Measurements from ENCODE around the gene IQCE.
A peak's percentile ranks its signal among the peaks of the same experiment; 100 is the strongest.

IQCE gene

GRCh38 chr7:2635810-2636701 is 77.3 kb downstream of the IQCE start:
- peaks cover 23% of the 10 kb centered on the region for H3K4me1 Mint-ChIP-seq (ENCODE audit: low read depth)
- H3K27me3 Mint-ChIP-seq = no peaks in the 10 kb centered on the region
- H3K9me3 Mint-ChIP-seq = no peaks in the 10 kb centered on the region
- no peak overlapping the region for H3K27ac Mint-ChIP-seq
- no peak for DNase-seq
- H3K36me3 Mint-ChIP-seq (ENCODE audit: low read depth) = peaks cover 3% of the 10 kb centered on the region
- no peak overlapping the region for H3K4me3 Mint-ChIP-seq

- no peak overlapping the region for H3K27ac Mint-ChIP-seq
These were observed 78.3 kb downstream of the IQCE start for GRCh38 chr7:2637066-2637471.

DNA sequence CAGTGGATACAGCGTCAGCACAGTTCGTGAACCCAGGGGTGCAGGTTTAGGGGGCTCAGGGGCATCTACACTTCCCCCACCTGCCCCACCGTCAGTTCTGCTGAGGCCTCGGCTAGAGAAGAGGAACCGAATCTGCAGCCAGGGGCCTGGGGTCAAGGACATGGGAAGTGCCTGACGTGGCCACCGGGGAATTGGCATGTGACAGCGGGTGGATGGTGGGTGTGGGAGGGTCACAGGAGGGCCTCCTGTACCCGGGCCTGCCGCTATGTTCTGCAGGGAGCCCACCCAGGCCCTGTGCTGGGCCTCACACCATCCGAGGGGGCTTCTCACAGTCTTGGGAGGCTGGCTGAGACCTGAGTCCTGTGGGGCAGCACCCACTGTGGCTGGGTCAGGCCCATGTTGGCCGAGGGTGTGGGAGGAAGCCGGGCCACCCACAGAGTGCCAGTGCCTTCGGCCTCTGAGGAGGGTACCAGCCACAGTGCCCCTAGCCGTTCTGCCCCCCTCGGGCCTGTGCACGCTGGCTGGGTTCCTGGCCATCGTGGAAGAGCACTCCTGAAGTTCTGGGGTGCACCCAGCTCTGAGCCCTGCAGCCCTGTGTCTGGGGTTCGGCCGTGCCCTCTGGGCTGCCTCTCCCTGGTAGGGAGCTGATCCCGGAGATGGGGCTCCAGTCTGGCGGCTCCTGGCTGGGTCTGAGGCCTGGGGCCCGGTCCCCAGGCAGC is 78.9 kb downstream of the IQCE start:
- H3K4me1 Mint-ChIP-seq (ENCODE audit: low read depth) = peaks cover 17% of the 10 kb centered on the region
- H3K9me3 Mint-ChIP-seq = no peaks in the 10 kb centered on the region
- H3K27me3 Mint-ChIP-seq = no peaks in the 10 kb centered on the region
- H3K36me3 Mint-ChIP-seq (ENCODE audit: low read depth) = no peaks in the 10 kb centered on the region
- H3K4me3 Mint-ChIP-seq = no peak overlapping the region
- H3K27ac Mint-ChIP-seq = no peak overlapping the region
- DNase-seq = no peak

More at GRCh38 chr7:2637066-2637471, 78.3 kb downstream of the IQCE start:
- no peak overlapping the region for H3K4me3 Mint-ChIP-seq
- no peak for DNase-seq
- H3K4me1 Mint-ChIP-seq (ENCODE audit: low read depth) = peaks cover 19% of the 10 kb centered on the region
- H3K36me3 Mint-ChIP-seq (ENCODE audit: low read depth) = peaks cover 3% of the 10 kb centered on the region
- no peaks in the 10 kb centered on the region for H3K9me3 Mint-ChIP-seq
- no peaks in the 10 kb centered on the region for H3K27me3 Mint-ChIP-seq

DNA sequence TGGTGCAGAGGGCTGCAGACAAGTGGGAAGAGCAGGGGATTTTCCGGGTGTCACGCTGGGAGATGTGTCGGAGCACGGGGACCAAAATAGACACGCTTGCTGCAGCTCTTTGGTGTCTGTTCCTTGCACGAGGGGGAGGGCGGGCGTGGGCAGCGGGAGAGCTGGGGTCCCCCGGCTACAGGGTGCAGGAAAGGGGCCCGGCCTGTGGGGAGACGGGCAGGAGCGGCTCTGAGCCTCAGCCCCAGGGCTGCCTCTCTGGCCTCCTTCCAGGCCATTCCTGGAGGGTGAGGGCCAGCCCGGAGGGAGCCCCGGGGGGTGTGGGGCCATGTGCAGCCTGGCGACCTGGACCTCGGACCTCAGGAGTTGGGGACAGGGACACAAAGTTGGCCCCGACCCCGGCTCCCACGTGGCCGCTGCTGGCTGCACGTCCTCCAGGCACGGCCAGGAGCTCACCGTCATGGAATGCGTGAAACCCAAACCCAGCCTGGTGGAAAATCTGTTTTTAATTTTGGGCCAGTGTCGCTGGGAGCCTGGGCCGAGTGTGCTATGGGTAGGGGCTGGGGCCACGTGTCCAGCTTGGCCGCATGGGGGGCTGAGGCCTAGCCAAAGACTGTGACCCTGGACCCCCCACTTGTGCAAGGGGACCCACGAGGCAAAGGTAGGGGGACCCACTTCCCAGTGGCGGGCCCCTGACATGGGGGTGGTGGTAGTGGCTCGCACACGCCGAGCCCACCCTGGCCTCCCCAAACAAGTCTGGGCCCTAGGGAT is 79.6 kb downstream of the IQCE start:
- Mint-ChIP-seq H3K27ac (no peak overlapping the region), H3K4me1 (ENCODE audit: low read depth) (peaks cover 13% of the 10 kb centered on the region), H3K36me3 (ENCODE audit: low read depth) (no peaks in the 10 kb centered on the region), H3K9me3 (no peaks in the 10 kb centered on the region), H3K27me3 (no peaks in the 10 kb centered on the region), H3K4me3 (no peak overlapping the region)
- DNase-seq = no peak

- no peaks in the 10 kb centered on the region for H3K9me3 Mint-ChIP-seq
- H3K4me3 Mint-ChIP-seq = no peak overlapping the region
- peaks cover 5% of the 10 kb centered on the region for H3K4me1 Mint-ChIP-seq (ENCODE audit: low read depth)
- DNase-seq = no peak
- no peaks in the 10 kb centered on the region for H3K27me3 Mint-ChIP-seq
- no peaks in the 10 kb centered on the region for H3K36me3 Mint-ChIP-seq (ENCODE audit: low read depth)
- no peak overlapping the region for H3K27ac Mint-ChIP-seq
These were observed 80.5 kb downstream of the IQCE start for GRCh38 chr7:2639181-2639681.

- Mint-ChIP-seq H3K4me1 (ENCODE audit: low read depth) (peaks cover 10% of the 10 kb centered on the region), H3K36me3 (ENCODE audit: low read depth) (no peaks in the 10 kb centered on the region), H3K4me3 (no peak overlapping the region), H3K9me3 (no peaks in the 10 kb centered on the region), H3K27me3 (no peaks in the 10 kb centered on the region), H3K27ac (no peak overlapping the region)
- no peak for DNase-seq
These were observed 81.1 kb downstream of the IQCE start for GRCh38 chr7:2639695-2640481.

DNA sequence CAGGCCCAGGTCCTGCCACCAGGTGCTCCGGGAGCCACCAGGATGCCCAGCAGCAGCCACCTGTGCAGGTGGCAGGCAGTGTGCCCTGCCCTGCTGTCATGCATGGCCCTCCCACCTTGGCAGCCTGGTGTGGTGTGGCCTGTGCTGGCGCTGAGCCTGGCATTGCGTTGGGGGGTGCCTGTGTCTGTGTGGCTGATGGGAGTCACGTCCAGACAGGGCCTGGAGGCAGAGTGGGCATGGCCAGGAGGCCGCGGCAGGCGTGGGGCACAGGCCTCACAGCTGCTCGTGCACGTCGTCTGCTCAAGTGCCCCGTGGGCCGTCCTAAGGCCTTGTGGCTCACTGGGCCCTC is 81.7 kb downstream of the IQCE start:
- Mint-ChIP-seq H3K9me3 (no peaks in the 10 kb centered on the region), H3K4me1 (ENCODE audit: low read depth) (peaks cover 13% of the 10 kb centered on the region), H3K36me3 (ENCODE audit: low read depth) (no peaks in the 10 kb centered on the region), H3K27me3 (no peaks in the 10 kb centered on the region), H3K27ac (no peak overlapping the region), H3K4me3 (no peak overlapping the region)
- DNase-seq = no peak

DNA sequence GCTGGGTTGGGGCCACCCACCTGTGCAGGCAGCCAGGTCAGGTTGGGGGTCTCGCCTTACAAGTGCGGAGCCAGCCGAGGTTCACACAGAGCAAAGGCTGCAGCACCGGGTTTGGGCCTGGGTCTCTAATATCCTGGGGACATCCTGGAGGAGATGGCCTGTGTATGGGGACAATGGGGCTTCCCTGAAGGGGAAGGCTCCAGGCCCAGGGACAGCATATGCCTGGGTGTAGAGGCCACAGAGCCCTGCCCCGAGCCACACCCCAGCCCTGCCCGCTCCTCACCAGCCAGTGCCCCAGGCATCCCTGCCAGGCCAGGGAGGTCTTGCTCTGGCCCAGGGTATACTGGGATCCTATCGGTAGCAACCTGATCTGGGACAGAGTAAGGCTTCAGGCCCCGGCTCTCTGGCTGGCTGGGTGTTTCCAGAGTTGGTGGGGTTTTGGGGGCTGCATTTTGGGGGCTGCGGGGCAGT is 82.1 kb downstream of the IQCE start:
- Mint-ChIP-seq H3K4me1 (ENCODE audit: low read depth) (peaks cover 16% of the 10 kb centered on the region), H3K36me3 (ENCODE audit: low read depth) (no peaks in the 10 kb centered on the region), H3K27ac (no peak overlapping the region), H3K4me3 (no peak overlapping the region), H3K9me3 (no peaks in the 10 kb centered on the region), H3K27me3 (no peaks in the 10 kb centered on the region)
- DNase-seq = no peak

GRCh38 chr7:2641406-2642393 is 82.9 kb downstream of the IQCE start:
- Mint-ChIP-seq H3K9me3 (no peaks in the 10 kb centered on the region), H3K36me3 (ENCODE audit: low read depth) (no peaks in the 10 kb centered on the region), H3K4me1 (ENCODE audit: low read depth) (peaks cover 16% of the 10 kb centered on the region), H3K27ac (no peak overlapping the region), H3K4me3 (no peak overlapping the region), H3K27me3 (no peaks in the 10 kb centered on the region)
- no peak for DNase-seq

DNA sequence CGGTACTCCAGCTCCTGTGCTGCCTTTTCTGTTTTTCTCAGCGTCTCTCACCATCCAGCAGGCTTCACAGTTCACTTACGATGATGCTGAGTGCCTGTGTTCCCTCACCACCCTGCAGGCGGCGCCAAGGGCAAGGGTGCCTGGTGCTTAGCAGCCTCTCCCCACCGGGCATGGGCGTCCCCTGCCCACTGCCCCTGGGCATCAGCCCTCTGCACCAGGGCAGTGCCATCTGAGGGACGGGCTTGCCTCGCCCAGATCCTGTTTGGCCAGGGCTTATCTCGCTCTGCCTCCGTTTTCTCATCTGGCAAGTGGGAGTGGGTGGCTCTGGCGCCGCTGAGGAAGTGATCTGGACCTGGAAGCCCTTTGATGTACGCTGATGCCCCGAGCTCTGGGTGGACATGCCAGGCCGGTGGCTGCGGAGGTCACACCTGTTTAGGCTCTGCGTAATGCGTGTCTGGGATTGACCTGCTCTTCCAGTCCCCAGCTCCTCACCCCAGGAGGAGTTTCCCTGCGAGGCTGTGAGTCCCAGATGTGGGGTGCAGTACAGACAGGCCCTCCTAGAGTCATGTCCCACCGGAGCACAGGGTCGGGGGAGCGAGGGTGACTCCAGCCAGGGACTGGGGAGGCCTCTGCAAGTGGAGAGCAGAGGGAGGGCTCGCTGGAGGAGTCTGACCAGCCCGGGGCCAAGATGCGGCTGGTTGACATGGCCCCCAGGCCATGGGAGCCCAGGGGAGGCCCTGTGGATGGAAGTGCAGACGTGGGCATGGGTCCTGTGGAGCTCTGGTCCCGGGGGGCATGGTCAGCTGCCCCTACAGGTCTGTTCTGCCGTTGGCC is 84.8 kb downstream of the IQCE start:
- Mint-ChIP-seq H3K4me3 (no peak overlapping the region), H3K9me3 (no peaks in the 10 kb centered on the region), H3K36me3 (ENCODE audit: low read depth) (no peaks in the 10 kb centered on the region), H3K27me3 (no peaks in the 10 kb centered on the region), H3K4me1 (ENCODE audit: low read depth) (peaks cover 16% of the 10 kb centered on the region), H3K27ac (no peak overlapping the region)
- DNase-seq = no peak

GRCh38 chr7:2644220-2644561 is 85.4 kb downstream of the IQCE start:
- Mint-ChIP-seq H3K4me1 (ENCODE audit: low read depth) (peaks cover 16% of the 10 kb centered on the region), H3K4me3 (no peak overlapping the region), H3K9me3 (no peaks in the 10 kb centered on the region), H3K27ac (no peak overlapping the region), H3K27me3 (no peaks in the 10 kb centered on the region), H3K36me3 (ENCODE audit: low read depth) (no peaks in the 10 kb centered on the region)
- DNase-seq = no peak

DNA sequence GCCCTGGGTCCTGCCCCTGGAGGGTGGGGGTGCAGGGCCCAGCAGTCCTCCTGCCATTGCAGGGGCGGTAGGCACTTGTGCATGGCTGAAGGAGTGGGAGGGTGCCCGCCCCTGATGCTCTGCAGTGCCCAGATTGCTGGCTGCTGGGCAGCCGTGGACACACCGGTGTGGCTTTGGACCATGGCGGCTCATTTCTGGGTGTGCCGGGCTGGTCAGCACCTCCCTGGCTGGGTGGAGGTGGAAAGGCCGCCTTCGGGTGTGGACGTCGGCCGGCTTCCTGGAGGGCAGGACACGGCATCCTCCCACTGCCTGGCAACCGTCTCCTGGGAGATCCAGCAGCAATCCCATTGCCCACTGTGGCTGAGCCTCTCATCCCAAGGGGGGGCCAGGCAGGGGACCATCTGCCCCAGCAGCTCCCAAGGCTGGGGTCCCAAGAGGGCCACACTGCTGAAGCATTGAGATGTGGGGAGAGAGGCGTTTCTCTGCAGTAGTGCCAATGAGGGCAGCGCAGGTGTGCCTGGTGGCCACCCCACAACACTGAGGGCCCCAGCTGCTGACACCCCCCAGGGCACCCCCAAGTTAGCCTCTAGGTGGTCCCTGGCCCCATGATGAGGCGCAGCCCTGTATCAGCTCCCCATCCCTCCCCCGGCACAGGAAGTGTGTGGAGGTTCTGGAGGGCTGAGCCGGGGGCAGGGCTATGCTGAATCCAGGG is 85.9 kb downstream of the IQCE start:
- H3K4me3 Mint-ChIP-seq = peak overlapping the region; percentile 62
- H3K27ac Mint-ChIP-seq = peak overlapping the region; percentile 84
- peaks cover 16% of the 10 kb centered on the region for H3K4me1 Mint-ChIP-seq (ENCODE audit: low read depth)
- DNase-seq = peak; percentile 42
- no peaks in the 10 kb centered on the region for H3K9me3 Mint-ChIP-seq
- no peaks in the 10 kb centered on the region for H3K27me3 Mint-ChIP-seq
- H3K36me3 Mint-ChIP-seq (ENCODE audit: low read depth) = no peaks in the 10 kb centered on the region
